DMS53 treated with DMSO at 0.1 percent for 48 hours (cell line): ENCODE data around the gene SRGAP3.

Experiments
- DNase-seq: peaks from one replicate; lab custom pipeline; 2025; ENCODE audit not compliant: unreplicated experiment; lab: John Stamatoyannopoulos, UW

Gene SRGAP3

GRCh38 chr3:8976540-8977182 is 272.8 kb downstream of the SRGAP3 start:
- no peak for DNase-seq

- DNase-seq = no peak
These were observed 274.1 kb downstream of the SRGAP3 start for GRCh38 chr3:8975081-8976020.

- DNase-seq = no peak
These were observed 275.0 kb downstream of the SRGAP3 start for GRCh38 chr3:8974458-8974857.

GRCh38 chr3:8972639-8973038 is 276.8 kb downstream of the SRGAP3 start:
- DNase-seq = no peak

GRCh38 chr3:8970971-8971589 is 278.4 kb downstream of the SRGAP3 start:
- DNase-seq = no peak

GRCh38 chr3:8969241-8969640 is 280.2 kb downstream of the SRGAP3 start:
- no peak for DNase-seq

GRCh38 chr3:8968375-8968882 is 281.0 kb downstream of the SRGAP3 start:
- DNase-seq = no peak

- DNase-seq = no peak
These were observed 281.9 kb downstream of the SRGAP3 start for GRCh38 chr3:8967553-8967952.

GRCh38 chr3:8966820-8967348 is 282.6 kb downstream of the SRGAP3 start:
- DNase-seq = no peak

- DNase-seq = no peak
These were observed 283.2 kb downstream of the SRGAP3 start for GRCh38 chr3:8966150-8966819.

GRCh38 chr3:8964436-8965370 is 284.7 kb downstream of the SRGAP3 start:
- DNase-seq = no peak

GRCh38 chr3:8963137-8963853 is 286.2 kb downstream of the SRGAP3 start, which contains the start of gene RAD18:
TSS of gene RAD18 (minus strand) at chr3:8963472. CDS start at chr3:8963385, 87 bp downstream.
- DNase-seq = peak; percentile 51

GRCh38 chr3:8962226-8962861 is 287.1 kb downstream of the SRGAP3 start:
- DNase-seq = no peak

GRCh38 chr3:8959668-8960067 is 289.8 kb downstream of the SRGAP3 start:
- DNase-seq = no peak

- DNase-seq = no peak
These were observed 294.3 kb downstream of the SRGAP3 start for GRCh38 chr3:8954938-8955763.

- no peak for DNase-seq
These were observed 296.1 kb downstream of the SRGAP3 start for GRCh38 chr3:8953313-8953712.

GRCh38 chr3:8952130-8952529 is 297.3 kb downstream of the SRGAP3 start:
- no peak for DNase-seq
